Ascending aorta (tissue), 2 donors: ENCODE data around the gene BCL7A. TPM values are rescaled to one million over a fixed set of nuclear protein-coding genes. Genes with fewer than 3 reads are reported as not detected.

Experiments used
- DNase-seq, 2 donors: peaks; one replicate each; pipeline ENCODE4 v3.0.0-alpha.2; 2019; ENCODE audit warnings: low spot score in 2 of 2
- H3K27ac ChIP-seq, 2 donors: fragments of 200-600 bp; sonication (generic); one replicate each; pipeline ENCODE4 v1.5.1; 2016 to 2017; ENCODE audit warnings: mild to moderate bottlenecking in 1 of 2
- H3K27me3 ChIP-seq: fragments of 200-600 bp; sonication (generic); one replicate; pipeline ENCODE4 v1.5.1; 2017
- H3K36me3 ChIP-seq, 2 donors: fragments of 200-600 bp; sonication (generic); one replicate each; pipeline ENCODE4 v1.5.1; 2016
- H3K4me1 ChIP-seq, 2 donors: fragments of 200-600 bp; sonication (generic); one replicate each; pipeline ENCODE4 v1.5.1; 2016 to 2017; ENCODE audit warnings: mild to moderate bottlenecking in 1 of 2
- H3K4me3 ChIP-seq, 2 donors: fragments of 200-600 bp; sonication (generic); one replicate each; pipeline ENCODE4 v1.5.1; 2016 to 2017; ENCODE audit warnings: mild to moderate bottlenecking in 1 of 2
- H3K9me3 ChIP-seq, 2 donors: fragments of 200-600 bp; sonication (generic); one replicate each; pipeline ENCODE4 v1.5.1; 2016
- CTCF ChIP-seq, 3 experiments: fragments of 200-600 bp in 2 of 3; fragments of 450-650 bp in 1 of 3; sonication (generic) in 2 of 3; IDR thresholded peaks; one replicate each; pipeline ENCODE4 v1.5.1; 2016 to 2019; ENCODE audit warnings: antibody characterized with exemption in 3 of 3, mild to moderate bottlenecking in 1 of 3, moderate library complexity in 1 of 3
- intact Hi-C: fragments of 100-400 bp; cut with DNase I; formaldehyde crosslinking; loops from one replicate; pipeline ENCODE4 v1.15.1; 2023
- total RNA-seq: library from RNA; depleted of rRNA; stranded (reverse); fragments of >200 nt; gene quantifications from one replicate; pipeline ENCODE4 v1.1.0, GENCODE V29; 2016

The BCL7A gene
- total RNA-seq, 1 donor from 2014 or later, result 3.2 TPM

GRCh38 chr12:122020795-122021192, 890 bp upstream of the BCL7A start:
- H3K27ac ChIP-seq, result peak overlapping the region in 1 of 2 donors; percentile 57
- no peak for TF ChIP-seq CTCF (IDR thresholded peaks at IDR 0.05)
- H3K27me3 ChIP-seq, result no peaks in the 10 kb centered on the region
- peak overlapping the region; percentile 77 to 94 for H3K4me3 ChIP-seq
- intact Hi-C loops, result loop anchor here (5.0 kb wide), 1 partner anchor 218 kb away; the partner anchor contains the start of gene SETD1B
- H3K36me3 ChIP-seq, result no peaks in the 10 kb centered on the region
- no peaks in the 10 kb centered on the region for H3K9me3 ChIP-seq
- peaks cover 4 to 16% of the 10 kb centered on the region in 2 donors for H3K4me1 ChIP-seq
- no peak for DNase-seq

GRCh38 chr12:122021193-122021821, 377 bp upstream of the BCL7A start:
- no peak for TF ChIP-seq CTCF (IDR thresholded peaks at IDR 0.05)
- Histone ChIP-seq H3K27me3 (no peaks in the 10 kb centered on the region), H3K36me3 (no peaks in the 10 kb centered on the region), H3K4me3 (peak overlapping the region; percentile 77 to 94), H3K27ac (peak overlapping the region; percentile 57 to 79), H3K9me3 (no peaks in the 10 kb centered on the region), H3K4me1 (peaks cover 4 to 16% of the 10 kb centered on the region in 2 donors)
- intact Hi-C loops, result loop anchor here (5.0 kb wide), 1 partner anchor 219 kb away; the partner anchor contains the start of gene SETD1B
- DNase-seq, result no peak

- peaks cover 4 to 16% of the 10 kb centered on the region in 2 donors for H3K4me1 ChIP-seq
- TF ChIP-seq CTCF (IDR thresholded peaks at IDR 0.05), result no peak
- no peaks in the 10 kb centered on the region for H3K36me3 ChIP-seq
- H3K27me3 ChIP-seq, result no peaks in the 10 kb centered on the region
- no peaks in the 10 kb centered on the region for H3K9me3 ChIP-seq
- peak overlapping the region; percentile 95 to 97 for H3K4me3 ChIP-seq
- H3K27ac ChIP-seq, result peak overlapping the region; percentile 87 to 93
- no peak for DNase-seq
- intact Hi-C loops, result loop anchor here (1.0 to 5.0 kb wide), 3 partner anchors 56 to 220 kb away; partner anchors contain the start of genes CFAP251, MLXIP and SETD1B
These were observed 982 bp downstream of the BCL7A start for GRCh38 chr12:122022393-122023338.

GRCh38 chr12:122023339-122024131, 1.9 kb downstream of the BCL7A start:
- TF ChIP-seq CTCF (IDR thresholded peaks at IDR 0.05), result no peak
- no peaks in the 10 kb centered on the region for H3K36me3 ChIP-seq
- peak overlapping the region; percentile 87 to 93 for H3K27ac ChIP-seq
- peaks cover 4 to 16% of the 10 kb centered on the region in 2 donors for H3K4me1 ChIP-seq
- H3K27me3 ChIP-seq, result no peaks in the 10 kb centered on the region
- intact Hi-C loops, result loop anchor here (1.0 to 5.0 kb wide), 2 partner anchors 55 to 221 kb away; partner anchors contain the start of genes MLXIP and SETD1B
- peak overlapping the region; percentile 95 to 97 for H3K4me3 ChIP-seq
- no peaks in the 10 kb centered on the region for H3K9me3 ChIP-seq
- DNase-seq, result peak; percentile 24 to 87
